ENCODE results near the gene PGM2L1.

PGM2L1 gene

DNA sequence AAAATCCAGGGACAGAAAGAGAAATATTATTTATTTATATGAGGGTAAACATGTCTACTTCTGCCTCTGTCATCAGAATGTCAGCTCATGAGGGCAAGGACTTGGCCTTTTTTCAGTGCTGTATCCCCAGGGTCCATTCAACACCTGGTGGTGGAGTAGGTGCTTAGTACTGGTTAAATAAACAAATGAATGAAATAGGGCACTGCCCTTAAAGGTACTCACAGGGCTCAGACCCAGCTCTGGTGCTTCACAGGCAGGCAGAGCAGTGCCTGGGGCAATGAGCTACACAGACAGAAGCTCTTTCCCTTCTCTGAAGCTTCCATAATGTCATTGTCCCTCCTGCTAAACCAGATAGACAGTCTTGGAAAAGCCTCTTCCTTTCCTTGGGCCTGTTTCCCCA, 117.7 kb downstream of the PGM2L1 start:
- H3K4me1 Mint-ChIP-seq (ENCODE audit: low read depth): no peaks in the 10 kb centered on the region
- no peak overlapping the region for H3K27ac Mint-ChIP-seq
- no peaks in the 10 kb centered on the region for H3K36me3 Mint-ChIP-seq (ENCODE audit: low read depth)
- H3K27me3 Mint-ChIP-seq (ENCODE audit: low read depth): peaks cover 5% of the 10 kb centered on the region
- H3K4me3 Mint-ChIP-seq: no peak overlapping the region
- no peaks in the 10 kb centered on the region for H3K9me3 Mint-ChIP-seq
